ENCODE data around the gene LAMA2. TPM values are rescaled to one million over a fixed set of nuclear protein-coding genes. Genes with fewer than 3 reads are reported as not detected.

The LAMA2 gene
- total and polyA plus RNA-seq, 7 donors = 0.46 to 131 (median 59.6) TPM

DNA sequence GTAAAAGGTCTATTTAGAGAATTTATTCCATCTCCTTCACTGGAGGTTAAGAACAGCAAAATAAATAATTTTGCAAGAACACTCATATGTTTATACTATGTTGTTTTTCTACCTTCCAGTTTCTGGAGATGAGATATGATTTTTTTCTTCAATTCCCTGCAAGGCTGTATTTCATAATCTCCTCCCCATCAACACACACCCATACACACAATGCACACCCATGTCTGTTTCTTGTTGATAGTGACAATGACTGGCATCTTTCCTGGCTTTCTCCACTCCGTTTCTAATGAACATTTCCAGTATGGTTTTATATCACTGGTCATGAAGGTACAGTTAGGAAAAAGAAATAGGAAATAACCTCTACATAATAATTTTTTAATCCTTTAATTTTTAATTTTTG is 624.9 kb downstream of the LAMA2 start:
- H3K9me3 ChIP-seq = no peaks in the 10 kb centered on the region
- H3K27ac ChIP-seq = no peak overlapping the region
- H3K4me3 ChIP-seq = no peak overlapping the region
- intact Hi-C loops (cut with DNase I) = no loop called here
- WGBS, 2 donors = 40 to 63% methylated on average over 1 of the region's 1 CpG
- no peaks in the 10 kb centered on the region for H3K4me1 ChIP-seq
- H3K27me3 ChIP-seq = no peaks in the 10 kb centered on the region
- TF ChIP-seq, protein P1, sequence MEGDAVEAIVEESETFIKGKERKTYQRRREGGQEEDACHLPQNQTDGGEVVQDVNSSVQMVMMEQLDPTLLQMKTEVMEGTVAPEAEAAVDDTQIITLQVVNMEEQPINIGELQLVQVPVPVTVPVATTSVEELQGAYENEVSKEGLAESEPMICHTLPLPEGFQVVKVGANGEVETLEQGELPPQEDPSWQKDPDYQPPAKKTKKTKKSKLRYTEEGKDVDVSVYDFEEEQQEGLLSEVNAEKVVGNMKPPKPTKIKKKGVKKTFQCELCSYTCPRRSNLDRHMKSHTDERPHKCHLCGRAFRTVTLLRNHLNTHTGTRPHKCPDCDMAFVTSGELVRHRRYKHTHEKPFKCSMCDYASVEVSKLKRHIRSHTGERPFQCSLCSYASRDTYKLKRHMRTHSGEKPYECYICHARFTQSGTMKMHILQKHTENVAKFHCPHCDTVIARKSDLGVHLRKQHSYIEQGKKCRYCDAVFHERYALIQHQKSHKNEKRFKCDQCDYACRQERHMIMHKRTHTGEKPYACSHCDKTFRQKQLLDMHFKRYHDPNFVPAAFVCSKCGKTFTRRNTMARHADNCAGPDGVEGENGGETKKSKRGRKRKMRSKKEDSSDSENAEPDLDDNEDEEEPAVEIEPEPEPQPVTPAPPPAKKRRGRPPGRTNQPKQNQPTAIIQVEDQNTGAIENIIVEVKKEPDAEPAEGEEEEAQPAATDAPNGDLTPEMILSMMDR (IDR thresholded peaks at IDR 0.05) = no peak
- TF ChIP-seq POLR2AphosphoS5 (IDR thresholded peaks at IDR 0.05) = no peak
- no peak for TF ChIP-seq POLR2A (IDR thresholded peaks at IDR 0.05)
- no peak for TF ChIP-seq EP300 (IDR thresholded peaks at IDR 0.05)
- no peak for DNase-seq
- peaks cover 0 to 3% (median 0%) of the 10 kb centered on the region in 4 donors for H3K36me3 ChIP-seq

DNA sequence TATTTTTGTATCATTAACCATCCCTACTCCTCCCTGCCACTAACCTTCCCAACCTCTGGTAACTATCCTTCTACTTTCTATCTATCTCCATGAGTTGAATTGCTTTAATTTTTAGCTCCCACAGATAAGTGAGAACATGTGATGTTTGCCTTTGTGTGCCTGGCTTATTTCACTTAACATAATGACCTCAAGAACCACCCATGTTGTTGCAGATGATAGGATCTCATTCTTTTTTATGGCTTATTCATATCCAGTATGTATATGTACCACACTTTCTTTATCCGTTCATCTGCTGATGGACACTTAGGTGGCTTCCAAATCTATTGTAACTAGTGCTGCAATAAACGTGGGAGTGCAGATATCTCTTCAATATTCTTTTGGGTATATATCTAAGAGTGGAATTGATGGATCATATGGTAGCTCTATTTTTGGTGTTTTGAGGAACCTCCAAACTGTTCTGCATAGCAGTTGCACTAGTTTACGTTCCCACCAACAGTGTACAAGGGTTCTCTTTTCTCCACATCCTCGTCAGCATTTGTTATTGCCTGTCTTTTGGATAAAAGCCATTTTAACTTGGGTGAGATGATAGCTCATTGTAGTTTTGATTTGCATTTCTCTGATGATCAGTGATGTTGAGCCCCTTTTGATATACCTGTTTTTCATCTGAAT is 625.7 kb downstream of the LAMA2 start:
- no peak overlapping the region for H3K27ac ChIP-seq
- no peaks in the 10 kb centered on the region for H3K27me3 ChIP-seq
- peaks cover 0 to 9% (median 0%) of the 10 kb centered on the region in 4 donors for H3K36me3 ChIP-seq
- 65 to 73% methylated on average over 4 of the region's 4 CpGs for WGBS, 2 donors
- no peaks in the 10 kb centered on the region for H3K9me3 ChIP-seq
- intact Hi-C loops (cut with DNase I) = no loop called here
- no peaks in the 10 kb centered on the region for H3K4me1 ChIP-seq
- no peak overlapping the region for H3K4me3 ChIP-seq
- no peak for DNase-seq
- TF ChIP-seq, protein P1 (IDR thresholded peaks at IDR 0.05) = no peak
- TF ChIP-seq EP300 (IDR thresholded peaks at IDR 0.05) (no peak), POLR2A (IDR thresholded peaks at IDR 0.05) (no peak), POLR2AphosphoS5 (IDR thresholded peaks at IDR 0.05) (no peak)

DNA sequence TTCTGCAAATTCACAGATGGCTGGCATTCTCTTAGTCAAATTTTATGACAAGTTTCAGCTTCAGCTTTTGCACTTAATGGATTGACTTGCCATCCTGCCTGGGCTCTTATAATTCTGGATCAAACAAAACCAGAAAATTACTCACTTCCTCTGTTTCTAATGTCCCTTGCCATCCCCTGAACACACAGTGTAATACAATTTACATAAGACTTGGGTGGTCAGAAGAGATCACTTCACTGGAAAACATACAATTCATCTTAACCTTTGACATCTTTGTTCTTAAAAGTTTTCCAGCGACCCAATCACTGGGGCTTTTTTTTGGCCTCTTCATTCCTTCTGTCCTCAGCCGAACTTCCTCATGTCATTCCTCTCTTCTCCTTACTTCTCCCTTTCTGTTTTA is 628.0 kb downstream of the LAMA2 start:
- Histone ChIP-seq H3K27me3 (no peaks in the 10 kb centered on the region), H3K27ac (no peak overlapping the region), H3K9me3 (no peaks in the 10 kb centered on the region), H3K4me1 (no peaks in the 10 kb centered on the region), H3K36me3 (peaks cover 0 to 9% (median 0%) of the 10 kb centered on the region in 4 donors), H3K4me3 (no peak overlapping the region)
- intact Hi-C loops (cut with DNase I) = no loop called here
- TF ChIP-seq, protein P1 (IDR thresholded peaks at IDR 0.05) = no peak
- TF ChIP-seq POLR2A (IDR thresholded peaks at IDR 0.05) (no peak), POLR2AphosphoS5 (IDR thresholded peaks at IDR 0.05) (no peak), EP300 (IDR thresholded peaks at IDR 0.05) (no peak)
- DNase-seq = no peak
- 64 to 83% methylated on average over 2 of the region's 2 CpGs for WGBS, 2 donors

DNA sequence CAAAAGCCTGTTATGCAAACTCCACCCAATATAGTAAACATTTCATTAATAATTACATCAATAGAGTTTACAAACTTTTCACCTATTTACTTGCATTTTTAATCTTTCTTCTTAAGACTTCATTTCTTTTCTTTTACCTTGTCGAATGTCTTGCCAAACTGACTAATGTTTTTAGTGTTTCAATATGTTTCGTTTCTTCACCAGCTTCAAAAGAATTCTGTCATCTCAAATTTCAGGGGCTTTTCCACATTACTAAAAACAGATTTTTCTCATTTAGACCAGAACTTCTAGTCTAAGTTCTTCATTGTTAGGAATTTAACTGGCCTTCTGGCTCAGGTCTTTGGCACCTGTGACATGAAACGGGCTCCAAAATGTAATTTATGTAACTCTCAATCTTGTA is 630.5 kb downstream of the LAMA2 start:
- WGBS, 2 donors = 83 to 91% methylated on average over 3 of the region's 3 CpGs
- no peak overlapping the region for H3K27ac ChIP-seq
- no peak for DNase-seq
- no peaks in the 10 kb centered on the region for H3K4me1 ChIP-seq
- no peak for TF ChIP-seq POLR2AphosphoS5 (IDR thresholded peaks at IDR 0.05)
- TF ChIP-seq, protein P1 (IDR thresholded peaks at IDR 0.05) = no peak
- peaks cover 0 to 9% (median 0%) of the 10 kb centered on the region in 4 donors for H3K36me3 ChIP-seq
- H3K27me3 ChIP-seq = no peaks in the 10 kb centered on the region
- H3K9me3 ChIP-seq = no peaks in the 10 kb centered on the region
- no peak overlapping the region for H3K4me3 ChIP-seq
- intact Hi-C loops (cut with DNase I) = no loop called here

DNA sequence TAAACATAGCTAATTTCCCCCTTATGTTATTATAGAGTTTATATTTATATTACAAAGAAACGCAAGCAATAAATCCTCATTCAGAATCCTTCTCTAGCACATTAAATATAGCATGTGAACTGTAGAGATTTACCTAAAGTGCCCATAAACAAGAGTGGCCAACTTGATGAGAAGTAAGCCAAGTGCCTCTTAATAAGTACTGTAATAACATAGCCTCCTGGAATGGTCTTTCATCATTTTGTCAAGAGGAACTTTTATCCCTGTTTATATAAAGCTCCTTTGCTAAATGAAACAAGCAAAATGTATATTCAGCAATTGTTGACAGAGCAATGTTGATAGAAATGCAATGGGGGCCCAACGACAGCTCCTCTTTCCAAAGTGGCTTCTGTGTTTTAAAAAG is 632.1 kb downstream of the LAMA2 start:
- TF ChIP-seq POLR2AphosphoS5 (IDR thresholded peaks at IDR 0.05) = no peak
- TF ChIP-seq, protein P1 (IDR thresholded peaks at IDR 0.05) = no peak
- no peak for TF ChIP-seq POLR2A (IDR thresholded peaks at IDR 0.05)
- TF ChIP-seq EP300 (IDR thresholded peaks at IDR 0.05) = no peak
- Histone ChIP-seq H3K27me3 (no peaks in the 10 kb centered on the region), H3K9me3 (no peaks in the 10 kb centered on the region)

More for the DNA sequence above, 632.1 kb downstream of the LAMA2 start:
- no peak for DNase-seq
- 80 to 83% methylated on average over 2 of the region's 2 CpGs for WGBS, 2 donors
- intact Hi-C loops (cut with DNase I) = no loop called here
- Histone ChIP-seq H3K4me3 (no peak overlapping the region), H3K27ac (no peak overlapping the region), H3K36me3 (peaks cover 0 to 9% (median 0%) of the 10 kb centered on the region in 4 donors), H3K4me1 (no peaks in the 10 kb centered on the region)

Data from sigmoid colon (tissue), 7 donors.